ENCODE results near the gene ABCA4.

The ABCA4 gene

DNA sequence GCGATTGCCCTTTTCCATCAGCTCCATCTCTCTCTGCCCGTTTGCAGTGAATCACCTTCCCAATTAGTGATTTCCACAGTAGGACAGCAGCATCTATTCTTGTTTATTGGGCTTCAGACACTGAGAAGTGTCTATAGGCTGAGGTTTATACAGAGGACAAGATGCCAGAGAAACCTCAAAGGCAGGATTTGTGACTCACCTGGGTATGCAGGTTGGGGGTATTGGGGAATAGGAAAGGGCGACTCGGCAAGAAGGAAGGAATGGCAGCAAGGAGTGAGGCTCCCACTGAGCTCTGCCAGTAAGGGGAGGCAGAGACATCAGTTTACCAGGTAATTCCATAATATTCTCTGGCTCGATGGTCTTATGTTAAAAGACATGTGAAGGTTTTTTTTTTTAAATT lies 25.3 kb upstream of the ABCA4 start:
- TF ChIP-seq, protein P1, sequence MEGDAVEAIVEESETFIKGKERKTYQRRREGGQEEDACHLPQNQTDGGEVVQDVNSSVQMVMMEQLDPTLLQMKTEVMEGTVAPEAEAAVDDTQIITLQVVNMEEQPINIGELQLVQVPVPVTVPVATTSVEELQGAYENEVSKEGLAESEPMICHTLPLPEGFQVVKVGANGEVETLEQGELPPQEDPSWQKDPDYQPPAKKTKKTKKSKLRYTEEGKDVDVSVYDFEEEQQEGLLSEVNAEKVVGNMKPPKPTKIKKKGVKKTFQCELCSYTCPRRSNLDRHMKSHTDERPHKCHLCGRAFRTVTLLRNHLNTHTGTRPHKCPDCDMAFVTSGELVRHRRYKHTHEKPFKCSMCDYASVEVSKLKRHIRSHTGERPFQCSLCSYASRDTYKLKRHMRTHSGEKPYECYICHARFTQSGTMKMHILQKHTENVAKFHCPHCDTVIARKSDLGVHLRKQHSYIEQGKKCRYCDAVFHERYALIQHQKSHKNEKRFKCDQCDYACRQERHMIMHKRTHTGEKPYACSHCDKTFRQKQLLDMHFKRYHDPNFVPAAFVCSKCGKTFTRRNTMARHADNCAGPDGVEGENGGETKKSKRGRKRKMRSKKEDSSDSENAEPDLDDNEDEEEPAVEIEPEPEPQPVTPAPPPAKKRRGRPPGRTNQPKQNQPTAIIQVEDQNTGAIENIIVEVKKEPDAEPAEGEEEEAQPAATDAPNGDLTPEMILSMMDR (IDR thresholded peaks at IDR 0.05), result no peak
- H3K27ac ChIP-seq, result no peak overlapping the region
- H3K36me3 ChIP-seq (ENCODE audit: control insufficient read depth, insufficient read depth, low read length), result no peaks in the 10 kb centered on the region
- H3K4me1 ChIP-seq, result no peaks in the 10 kb centered on the region
- no peaks in the 10 kb centered on the region for H3K27me3 ChIP-seq (ENCODE audit: control insufficient read depth, insufficient read depth, low read length)
- no peak overlapping the region for H3K4me2 ChIP-seq (ENCODE audit: low read length)
- no peak overlapping the region for H3K4me3 ChIP-seq (ENCODE audit: low read depth, low read length)
- no peaks in the 10 kb centered on the region for H3K9me3 ChIP-seq (ENCODE audit: control insufficient read depth, low read length)
- no peaks in the 10 kb centered on the region for H3K79me2 ChIP-seq
- no peak overlapping the region for H2AFZ ChIP-seq
- no peak overlapping the region for H3K9ac ChIP-seq

DNA sequence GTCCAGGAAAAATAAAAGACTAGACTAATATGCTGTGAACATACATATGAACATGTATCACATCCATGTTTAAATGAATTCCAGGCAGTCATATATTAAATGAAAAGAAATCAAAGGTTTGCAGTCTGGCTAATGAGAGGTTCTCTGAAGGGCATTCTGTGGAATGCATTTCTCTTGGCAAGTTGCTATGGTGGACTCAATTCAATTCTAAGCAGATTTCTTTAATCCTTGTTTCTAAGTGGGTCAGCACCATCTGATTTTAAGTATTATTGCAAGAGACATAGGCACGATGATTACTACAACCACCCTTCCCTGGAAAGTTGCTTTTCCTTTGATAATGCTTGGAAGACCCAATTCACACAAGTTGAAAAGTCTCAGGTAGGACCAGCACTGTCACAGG lies 23.9 kb upstream of the ABCA4 start:
- TF ChIP-seq, protein P1 (IDR thresholded peaks at IDR 0.05), result no peak
- H3K9me3 ChIP-seq (ENCODE audit: control insufficient read depth, low read length), result no peaks in the 10 kb centered on the region

DNA sequence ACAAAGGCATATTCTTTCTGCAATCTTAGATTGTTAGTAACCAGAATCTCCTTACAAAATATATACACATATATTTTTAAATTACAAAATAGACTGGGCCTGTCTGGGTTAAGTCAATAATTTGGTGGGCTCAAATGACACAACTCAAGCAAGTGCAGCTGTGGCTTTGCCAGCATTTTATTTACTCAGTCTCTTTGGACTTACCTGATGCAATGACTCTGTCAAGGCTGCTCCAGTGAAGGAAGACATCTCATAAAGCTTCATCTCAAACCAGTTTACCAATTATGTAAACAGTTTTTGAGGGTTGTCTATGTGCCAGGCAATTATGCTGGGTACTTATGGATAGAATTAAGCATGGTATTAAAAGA lies 22.8 kb upstream of the ABCA4 start:
- no peaks in the 10 kb centered on the region for H3K36me3 ChIP-seq (ENCODE audit: control insufficient read depth, insufficient read depth, low read length)
- H3K79me2 ChIP-seq, result no peaks in the 10 kb centered on the region
- no peak overlapping the region for H2AFZ ChIP-seq
- H3K4me1 ChIP-seq, result no peaks in the 10 kb centered on the region
- TF ChIP-seq, protein P1 (IDR thresholded peaks at IDR 0.05), result no peak
- H3K27me3 ChIP-seq (ENCODE audit: control insufficient read depth, insufficient read depth, low read length), result no peaks in the 10 kb centered on the region
- H3K4me3 ChIP-seq (ENCODE audit: low read depth, low read length), result no peak overlapping the region
- no peaks in the 10 kb centered on the region for H3K9me3 ChIP-seq (ENCODE audit: control insufficient read depth, low read length)
- H3K27ac ChIP-seq, result no peak overlapping the region
- H3K9ac ChIP-seq, result no peak overlapping the region
- no peak overlapping the region for H3K4me2 ChIP-seq (ENCODE audit: low read length)

More for the DNA sequence above, 23.9 kb upstream of the ABCA4 start:
- no peaks in the 10 kb centered on the region for H3K27me3 ChIP-seq (ENCODE audit: control insufficient read depth, insufficient read depth, low read length)
- H3K79me2 ChIP-seq, result no peaks in the 10 kb centered on the region
- H3K4me1 ChIP-seq, result no peaks in the 10 kb centered on the region
- no peak overlapping the region for H3K4me3 ChIP-seq (ENCODE audit: low read depth, low read length)
- H3K27ac ChIP-seq, result no peak overlapping the region
- H3K9ac ChIP-seq, result no peak overlapping the region
- H2AFZ ChIP-seq, result no peak overlapping the region
- H3K4me2 ChIP-seq (ENCODE audit: low read length), result no peak overlapping the region
- no peaks in the 10 kb centered on the region for H3K36me3 ChIP-seq (ENCODE audit: control insufficient read depth, insufficient read depth, low read length)

DNA sequence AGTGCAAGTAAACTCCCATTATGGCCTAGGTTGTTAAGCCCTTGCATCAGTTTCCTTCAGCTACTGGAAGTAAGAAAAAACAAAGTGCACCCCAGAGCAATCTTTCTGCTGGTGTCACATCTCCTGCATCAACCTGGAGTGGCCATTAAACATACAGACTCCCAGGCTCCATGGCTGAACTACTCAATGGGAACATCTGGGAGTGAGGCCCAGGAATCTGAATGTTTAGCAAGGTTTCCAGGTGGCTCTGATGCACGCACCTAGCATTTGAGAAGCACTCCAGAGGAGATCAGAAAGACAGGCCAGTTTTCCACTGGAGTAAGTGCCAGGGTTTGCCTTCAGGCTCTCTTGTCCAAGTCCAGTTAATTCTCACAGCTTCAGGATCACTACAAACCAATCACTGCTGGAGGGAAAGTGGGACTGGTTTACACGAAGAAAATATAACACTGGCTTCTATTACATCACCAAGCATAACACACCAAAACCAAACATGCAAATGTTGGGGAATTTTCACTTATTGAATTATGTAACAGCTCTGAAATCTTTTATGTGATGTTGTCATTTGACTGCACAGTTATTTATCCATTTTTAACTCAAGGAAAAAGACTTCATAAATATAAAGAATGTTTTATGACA lies 22.3 kb upstream of the ABCA4 start:
- no peaks in the 10 kb centered on the region for H3K9me3 ChIP-seq (ENCODE audit: control insufficient read depth, low read length)
- H2AFZ ChIP-seq, result peak overlapping the region; percentile 19
- H3K4me3 ChIP-seq (ENCODE audit: low read depth, low read length), result no peak overlapping the region
- H3K27ac ChIP-seq, result no peak overlapping the region
- H3K36me3 ChIP-seq (ENCODE audit: control insufficient read depth, insufficient read depth, low read length), result no peaks in the 10 kb centered on the region
- no peaks in the 10 kb centered on the region for H3K27me3 ChIP-seq (ENCODE audit: control insufficient read depth, insufficient read depth, low read length)
- H3K4me1 ChIP-seq, result no peaks in the 10 kb centered on the region
- no peaks in the 10 kb centered on the region for H3K79me2 ChIP-seq
- no peak overlapping the region for H3K9ac ChIP-seq
- TF ChIP-seq, protein P1 (IDR thresholded peaks at IDR 0.05), result no peak
- no peak overlapping the region for H3K4me2 ChIP-seq (ENCODE audit: low read length)

DNA sequence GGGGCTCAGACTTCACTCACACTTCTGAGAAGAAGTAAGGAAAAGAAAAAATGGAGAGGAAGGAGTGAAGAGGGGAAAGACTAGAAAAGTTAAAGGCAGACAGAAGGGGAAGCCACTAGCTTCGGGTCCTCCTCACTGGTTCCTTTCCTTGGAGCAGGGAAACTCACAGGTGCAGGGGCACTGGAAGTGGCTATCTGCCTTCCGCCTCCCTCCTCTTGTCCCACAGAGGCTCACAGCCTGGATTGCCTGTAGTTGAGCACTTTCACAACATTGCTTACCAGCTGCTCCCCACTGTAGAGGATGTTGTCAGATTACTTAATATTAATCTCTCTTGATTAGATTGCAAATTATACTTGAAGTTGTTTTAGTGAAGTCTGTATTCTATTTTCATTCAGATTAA lies 21.6 kb upstream of the ABCA4 start:
- Histone ChIP-seq H3K9ac (no peak overlapping the region), H3K4me2 (ENCODE audit: low read length) (no peak overlapping the region), H3K9me3 (ENCODE audit: control insufficient read depth, low read length) (no peaks in the 10 kb centered on the region), H3K4me1 (no peaks in the 10 kb centered on the region), H3K4me3 (ENCODE audit: low read depth, low read length) (no peak overlapping the region), H3K79me2 (no peaks in the 10 kb centered on the region), H3K36me3 (ENCODE audit: control insufficient read depth, insufficient read depth, low read length) (no peaks in the 10 kb centered on the region), H3K27me3 (ENCODE audit: control insufficient read depth, insufficient read depth, low read length) (no peaks in the 10 kb centered on the region), H2AFZ (peak overlapping the region; percentile 19), H3K27ac (no peak overlapping the region)
- TF ChIP-seq, protein P1 (IDR thresholded peaks at IDR 0.05), result no peak
